Esophagus squamous epithelium (tissue), 4 donors: ENCODE results near the gene ADGRB3.

ENCODE experiments used
- POLR2A ChIP-seq, 4 donors: fragments of 450-650 bp; IDR thresholded peaks; one replicate each; pipeline ENCODE4 v1.6.1; 2017; ENCODE audit warnings: antibody characterized with exemption in 4 of 4, mild to moderate bottlenecking in 4 of 4, moderate library complexity in 3 of 4
- TF ChIP-seq, protein P1 (sequence below), 6 experiments: fragments of 450-650 bp in 4 of 6; fragments of 200-600 bp in 2 of 6; sonication (generic) in 2 of 6; IDR thresholded peaks; one replicate each; pipeline ENCODE4 v1.5.1; 2016 to 2019; ENCODE audit warnings: antibody characterized with exemption in 6 of 6, mild to moderate bottlenecking in 4 of 6, moderate library complexity in 4 of 6

DNA sequence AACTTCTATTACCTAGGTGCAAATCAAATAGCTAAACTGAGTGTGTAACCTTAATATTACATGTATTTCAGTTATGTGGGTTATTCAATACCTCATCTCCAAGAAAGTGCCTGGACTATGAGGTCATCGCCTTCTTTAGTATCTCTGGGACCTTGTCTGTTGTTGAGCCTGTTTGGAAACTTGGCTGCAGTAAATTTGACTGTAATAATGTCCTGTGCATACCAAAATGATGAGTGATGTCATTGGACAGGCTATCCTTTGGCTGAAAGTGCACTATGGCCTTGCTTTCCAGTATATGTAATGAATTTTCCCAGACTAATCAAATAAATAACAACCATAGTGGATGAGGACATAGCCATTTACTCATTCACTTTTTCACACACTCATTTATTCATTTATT lies 455.1 kb downstream of the ADGRB3 start:
- TF ChIP-seq, protein P1, sequence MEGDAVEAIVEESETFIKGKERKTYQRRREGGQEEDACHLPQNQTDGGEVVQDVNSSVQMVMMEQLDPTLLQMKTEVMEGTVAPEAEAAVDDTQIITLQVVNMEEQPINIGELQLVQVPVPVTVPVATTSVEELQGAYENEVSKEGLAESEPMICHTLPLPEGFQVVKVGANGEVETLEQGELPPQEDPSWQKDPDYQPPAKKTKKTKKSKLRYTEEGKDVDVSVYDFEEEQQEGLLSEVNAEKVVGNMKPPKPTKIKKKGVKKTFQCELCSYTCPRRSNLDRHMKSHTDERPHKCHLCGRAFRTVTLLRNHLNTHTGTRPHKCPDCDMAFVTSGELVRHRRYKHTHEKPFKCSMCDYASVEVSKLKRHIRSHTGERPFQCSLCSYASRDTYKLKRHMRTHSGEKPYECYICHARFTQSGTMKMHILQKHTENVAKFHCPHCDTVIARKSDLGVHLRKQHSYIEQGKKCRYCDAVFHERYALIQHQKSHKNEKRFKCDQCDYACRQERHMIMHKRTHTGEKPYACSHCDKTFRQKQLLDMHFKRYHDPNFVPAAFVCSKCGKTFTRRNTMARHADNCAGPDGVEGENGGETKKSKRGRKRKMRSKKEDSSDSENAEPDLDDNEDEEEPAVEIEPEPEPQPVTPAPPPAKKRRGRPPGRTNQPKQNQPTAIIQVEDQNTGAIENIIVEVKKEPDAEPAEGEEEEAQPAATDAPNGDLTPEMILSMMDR (IDR thresholded peaks at IDR 0.05), result no peak
- no peak for TF ChIP-seq POLR2A (IDR thresholded peaks at IDR 0.05)
